ENCODE data around the gene PTPRN2. TPM values are rescaled to one million over a fixed set of nuclear protein-coding genes. Genes with fewer than 3 reads are reported as not detected.

The PTPRN2 gene
- total and polyA plus RNA-seq, 2 of the 13 experiments (the other 11 are each of a cell fraction or from before 2014, with no cell fraction given) = 2.5 to 24.2 TPM

GRCh38 chr7:158055726-158056510 is 531.7 kb downstream of the PTPRN2 start (continued):
- TF ChIP-seq HNRNPK (IDR thresholded peaks at IDR 0.05; ENCODE audit: low read depth, low read length, poor library complexity, severe bottlenecking) = no peak
- TF ChIP-seq SMAD1 (CRISPR knock-in tag; IDR thresholded peaks at IDR 0.05; ENCODE audit: borderline replicate concordance, low read depth) = no peak

- Histone ChIP-seq H3K4me2 (ENCODE audit: low read depth, low read length) (no peak overlapping the region), H3K36me3 (replicated peaks in 1 of 2; ENCODE audit: control insufficient read depth in 1 of 2, insufficient read depth in 2 of 2, low read length in 2 of 2) (no peaks in the 10 kb centered on the region), H4K20me1 (ENCODE audit: insufficient read depth, low read length) (0 out of 2 replicates have a peak, but pooled peaks cover 5% of the 10 kb centered on the region), H3K27me3 (ENCODE audit: control insufficient read depth in 1 of 2, insufficient read depth in 2 of 2, low read length in 2 of 2) (no peaks in the 10 kb centered on the region), H3K9me3 (ENCODE audit: low read length) (no peaks in the 10 kb centered on the region), H3K27ac (ENCODE audit: extremely low read length, insufficient read depth, low read length) (no peak overlapping the region), H2AFZ (ENCODE audit: low read length) (no peak overlapping the region), H3K9ac (ENCODE audit: insufficient read depth, low read depth, low read length) (no peak overlapping the region), H3K4me3 (replicated peaks in 1 of 3; ENCODE audit: insufficient read depth in 1 of 3, low read depth in 2 of 3, low read length in 3 of 3) (no peak overlapping the region), H3K4me1 (ENCODE audit: insufficient read depth, low read length) (no peaks in the 10 kb centered on the region), H3K79me2 (ENCODE audit: insufficient read depth, low read length) (no peaks in the 10 kb centered on the region)
- POLR2A ChIA-PET = no interaction called here
- in situ Hi-C loops (cut with HindIII; ENCODE audit: extremely low pct_ligation_motif_present, low pct_unique_long_range_greater_than_20kb) = loop anchor here (25.0 kb wide), 1 partner anchor 308 kb away; no protein-coding TSS in a partner anchor
- TF ChIP-seq ARNT (IDR thresholded peaks at IDR 0.05) = no peak
- TF ChIP-seq NPAS2 (CRISPR knock-in tag; IDR thresholded peaks at IDR 0.05; ENCODE audit: borderline replicate concordance) = no peak
- TF ChIP-seq ZNF292 (CRISPR knock-in tag; IDR thresholded peaks at IDR 0.05; ENCODE audit: borderline replicate concordance, low read depth) = no peak
- TF ChIP-seq JUN (CRISPR knock-in tag; IDR thresholded peaks at IDR 0.05) = no peak
- TF ChIP-seq ZNF431 (CRISPR knock-in tag; IDR thresholded peaks at IDR 0.05; ENCODE audit: borderline replicate concordance, low read depth) = no peak
- TF ChIP-seq ZNF784 (CRISPR knock-in tag; IDR thresholded peaks at IDR 0.05; ENCODE audit: borderline replicate concordance) = no peak
- no peak for TF ChIP-seq PRDM15 (CRISPR knock-in tag; IDR thresholded peaks at IDR 0.05)
- TF ChIP-seq ZNF503 (CRISPR knock-in tag; IDR thresholded peaks at IDR 0.05) = no peak
- no peak for TF ChIP-seq POLR2A (IDR thresholded peaks at IDR 0.05; ENCODE audit: insufficient read depth in 1 of 2, low read depth in 2 of 2, low read length in 2 of 2)
- ATAC-seq = no peak; the same call in 2 of the 3 replicates
- no TSS peak for BruUV-seq (replicated peaks)
- 81% methylated on average over 7 of the region's 11 CpGs for WGBS (ENCODE audit: low lambda C conversion rate)
- intact Hi-C loops (cut with micrococcal nuclease; ENCODE audit: unreplicated experiment) = loop anchor here (1.0 to 5.0 kb wide), 2 partner anchors 175 to 298 kb away; no protein-coding TSS in a partner anchor
- no peak for FAIRE-seq
- no peak for DNase-seq (ENCODE audit: low spot score)
- CTCF ChIA-PET (ENCODE audit: low intra/inter-chr PET ratio, low total read pairs) = interaction anchor here (0.7 to 1.3 kb wide), 2 partner anchors 175 to 272 kb away, joined by 4 read pairs; no protein-coding TSS in a partner anchor
Measured at GRCh38 chr7:158054611-158055010, 533.0 kb downstream of the PTPRN2 start.
